Dendritic cell treated with granulocyte-macrophage colony-stimulating factor and Interleukin-4, amounts not matched to agents 40 ng/mL and 50 ng/mL, for 4 days (primary cell): ENCODE data around the gene NDUFA3.

Source experiments
- H3K27ac Mint-ChIP-seq: one replicate; pipeline ENCODE4 v1.8.0; 2022; ENCODE audit warnings: mild to moderate bottlenecking, mixed read lengths
- H3K27me3 Mint-ChIP-seq: one replicate; pipeline ENCODE4 v1.8.0; 2022; ENCODE audit warnings: mild to moderate bottlenecking, mixed read lengths
- H3K36me3 Mint-ChIP-seq: one replicate; pipeline ENCODE4 v1.8.0; 2022; ENCODE audit warnings: low read depth, mixed read lengths
- H3K4me1 Mint-ChIP-seq: one replicate; pipeline ENCODE4 v1.8.0; 2022; ENCODE audit warnings: low read depth, mixed read lengths
- H3K4me3 Mint-ChIP-seq: one replicate; pipeline ENCODE4 v1.8.0; 2022; ENCODE audit warnings: mild to moderate bottlenecking, moderate library complexity, mixed read lengths
- H3K9me3 Mint-ChIP-seq: one replicate; pipeline ENCODE4 v1.8.0; 2022; ENCODE audit warnings: mixed read lengths
- intact Hi-C: fragments of 100-400 bp; cut with micrococcal nuclease; formaldehyde crosslinking; loops from one replicate; pipeline ENCODE4 v1.15.0; 2022

NDUFA3 gene

GRCh38 chr19:54154603-54155345, 52.1 kb downstream of the NDUFA3 start:
- Mint-ChIP-seq H3K9me3 (no peaks in the 10 kb centered on the region), H3K36me3 (peaks cover 99% of the 10 kb centered on the region), H3K27me3 (no peaks in the 10 kb centered on the region), H3K4me3 (no peak overlapping the region), H3K27ac (no peak overlapping the region), H3K4me1 (peaks cover 35% of the 10 kb centered on the region)
- intact Hi-C loops, result no loop called here

DNA sequence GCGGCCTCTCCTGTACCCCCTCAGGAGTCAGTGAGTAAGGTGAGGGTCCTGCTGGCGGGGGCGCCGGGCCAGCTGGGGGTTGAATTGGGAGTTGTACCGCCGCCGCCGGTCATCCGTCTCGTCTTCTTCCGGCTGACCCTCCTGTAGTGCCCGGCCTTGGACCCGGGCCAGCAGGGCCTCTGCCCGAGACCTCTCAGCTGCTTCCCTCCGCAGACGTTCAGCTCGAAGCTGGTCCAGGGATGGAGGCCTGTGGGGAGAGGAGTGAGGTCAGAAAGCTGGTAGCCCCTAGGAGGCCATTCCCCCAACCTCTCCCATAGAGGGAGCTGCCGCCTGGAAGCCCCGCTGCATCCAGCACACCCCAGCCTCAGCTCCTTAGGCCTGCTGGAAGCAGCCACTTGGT, 53.0 kb downstream of the NDUFA3 start:
- intact Hi-C loops, result no loop called here
- no peak overlapping the region for H3K4me3 Mint-ChIP-seq
- no peaks in the 10 kb centered on the region for H3K27me3 Mint-ChIP-seq
- H3K9me3 Mint-ChIP-seq, result no peaks in the 10 kb centered on the region
- peaks cover 39% of the 10 kb centered on the region for H3K4me1 Mint-ChIP-seq
- H3K27ac Mint-ChIP-seq, result no peak overlapping the region
- H3K36me3 Mint-ChIP-seq, result peaks cover 89% of the 10 kb centered on the region

DNA sequence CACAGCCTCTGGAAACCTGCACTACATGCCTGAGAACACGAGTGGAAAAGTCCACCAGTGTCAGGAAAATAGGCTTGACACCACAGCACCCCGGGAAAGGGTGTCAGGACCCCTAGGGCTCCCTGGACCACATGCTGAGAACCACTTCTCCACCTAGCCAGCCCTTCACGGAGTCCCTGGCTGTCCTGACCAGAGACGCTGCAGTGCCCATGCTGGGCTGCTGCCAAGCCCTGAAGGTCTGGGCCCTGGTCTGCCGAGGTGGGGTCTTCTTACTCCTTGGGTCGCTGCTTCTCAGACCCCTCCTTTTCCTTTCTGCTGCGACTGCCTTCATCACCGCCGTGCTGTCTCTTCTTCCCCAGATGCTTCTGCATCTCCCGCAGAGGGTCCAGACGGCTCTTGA, 53.8 kb downstream of the NDUFA3 start:
- Mint-ChIP-seq H3K27me3 (no peaks in the 10 kb centered on the region), H3K27ac (no peak overlapping the region), H3K9me3 (no peaks in the 10 kb centered on the region), H3K4me1 (peaks cover 45% of the 10 kb centered on the region), H3K36me3 (peaks cover 82% of the 10 kb centered on the region), H3K4me3 (no peak overlapping the region)
- intact Hi-C loops, result no loop called here

- no peaks in the 10 kb centered on the region for H3K27me3 Mint-ChIP-seq
- peaks cover 77% of the 10 kb centered on the region for H3K36me3 Mint-ChIP-seq
- peaks cover 50% of the 10 kb centered on the region for H3K4me1 Mint-ChIP-seq
- H3K27ac Mint-ChIP-seq, result no peak overlapping the region
- H3K9me3 Mint-ChIP-seq, result no peaks in the 10 kb centered on the region
- intact Hi-C loops, result no loop called here
- no peak overlapping the region for H3K4me3 Mint-ChIP-seq
Observed at GRCh38 chr19:54156953-54157352, 54.3 kb downstream of the NDUFA3 start.
